Neural cell (in vitro differentiated cells): ENCODE data around the gene ADAMTS18. TPM values are rescaled to one million over a fixed set of nuclear protein-coding genes. Genes with fewer than 3 reads are reported as not detected.

Experiments
- H2AFZ ChIP-seq: fragments of 200-600, 300-800 bp; sonication (generic), shearing (Covaris generic); 2 replicates; pipeline ENCODE4 v1.6.0; 2014; ENCODE audit warnings: low read depth, mild to moderate bottlenecking, antibody characterized with exemption, low read length, moderate library complexity
- H3F3A ChIP-seq: fragments of 200-600 bp; shearing (Covaris generic); 2 replicates; pipeline ENCODE4 v1.6.1; 2016; ENCODE audit warnings: mild to moderate bottlenecking, moderate library complexity, mixed read lengths, antibody characterized with exemption, low read length; ENCODE audit not compliant: insufficient read depth, poor library complexity, severe bottlenecking
- H3K27ac ChIP-seq: fragments of 200-600, 300-800 bp; sonication (generic), shearing (Covaris generic); 2 replicates; pipeline ENCODE4 v1.5.1; 2014; ENCODE audit warnings: mild to moderate bottlenecking, low read length, moderate library complexity
- H3K27me3 ChIP-seq: fragments of 300-800, 200-600 bp; sonication (generic), shearing (Covaris generic); 2 replicates; pipeline ENCODE4 v1.6.0; 2014; ENCODE audit warnings: mild to moderate bottlenecking, low read depth, low read length, moderate library complexity; ENCODE audit not compliant: insufficient read depth
- H3K36me3 ChIP-seq: fragments of 300-800, 200-600 bp; sonication (generic), shearing (Covaris generic); 2 replicates; pipeline ENCODE4 v1.5.1; 2014; ENCODE audit warnings: mild to moderate bottlenecking, antibody characterized with exemption, low read length, moderate library complexity; ENCODE audit not compliant: insufficient read depth
- H3K4me2 ChIP-seq: fragments of 300-800, 200-600 bp; sonication (generic), shearing (Covaris generic); 2 replicates; pipeline ENCODE4 v1.6.0; 2014; ENCODE audit warnings: mild to moderate bottlenecking, low read length
- H3K4me3 ChIP-seq: fragments of 300-800, 200-600 bp; sonication (generic), shearing (Covaris generic); 2 replicates; pipeline ENCODE4 v1.5.1; 2014; ENCODE audit warnings: mild to moderate bottlenecking, low read length, moderate library complexity
- H3K79me2 ChIP-seq: fragments of 200-600 bp; shearing (Covaris generic); replicated peaks from 2 replicates; pipeline ENCODE4 v1.6.0; 2014; ENCODE audit warnings: mild to moderate bottlenecking, low read length, moderate library complexity; ENCODE audit not compliant: insufficient read depth
- H3K9ac ChIP-seq: fragments of 300-800, 200-600 bp; sonication (generic), shearing (Covaris generic); 2 replicates; pipeline ENCODE4 v1.6.1; 2016; ENCODE audit warnings: mild to moderate bottlenecking, low read length, mixed read lengths
- H3K9me2 ChIP-seq: fragments of 200-600 bp; shearing (Covaris generic); 2 replicates; pipeline ENCODE4 v1.6.1; 2016; ENCODE audit warnings: mild to moderate bottlenecking, low read length, mixed read lengths; ENCODE audit not compliant: insufficient read depth
- H3K9me3 ChIP-seq: fragments of 200-600, 300-800 bp; sonication (generic), shearing (Covaris generic); 2 replicates; pipeline ENCODE4 v1.6.1; 2016; ENCODE audit warnings: mild to moderate bottlenecking, mixed run types, low read length, moderate library complexity, mixed read lengths
- H4K20me1 ChIP-seq: fragments of 200-600 bp; shearing (Covaris generic); 2 replicates; pipeline ENCODE4 v1.6.1; 2016; ENCODE audit warnings: mild to moderate bottlenecking, mixed run types; ENCODE audit not compliant: insufficient read depth
- EP300 ChIP-seq: fragments of 450-650 bp; conservative IDR thresholded peaks from 2 replicates; pipeline ENCODE4 v1.6.1; 2014; ENCODE audit warnings: antibody characterized with exemption, mild to moderate bottlenecking, moderate library complexity; ENCODE audit not compliant: poor library complexity, severe bottlenecking
- EZH2 ChIP-seq: fragments of 200-600, 300-800 bp; shearing (Covaris generic), sonication (generic); IDR thresholded peaks from 2 replicates; pipeline ENCODE4 v1.6.1; 2014; ENCODE audit warnings: antibody characterized with exemption, low read length, borderline replicate concordance, mild to moderate bottlenecking; ENCODE audit not compliant: insufficient read depth, poor library complexity, severe bottlenecking
- MXI1 ChIP-seq: fragments of 450-650 bp; conservative IDR thresholded peaks from 2 replicates; pipeline ENCODE4 v1.6.1; 2014; ENCODE audit warnings: antibody characterized with exemption, mild to moderate bottlenecking; ENCODE audit not compliant: poor library complexity, severe bottlenecking
- POLR2AphosphoS5 ChIP-seq: IDR thresholded peaks from 2 replicates; pipeline ENCODE4 v1.6.1; 2012
- RAD21 ChIP-seq: fragments of 450-650 bp; conservative IDR thresholded peaks from 2 replicates; pipeline ENCODE4 v1.6.1; 2014; ENCODE audit warnings: antibody characterized with exemption, mild to moderate bottlenecking, moderate library complexity
- REST ChIP-seq: IDR thresholded peaks from 2 replicates; pipeline ENCODE4 v1.6.1; 2012; ENCODE audit warnings: borderline replicate concordance
- SMC3 ChIP-seq: fragments of 450-650 bp; conservative IDR thresholded peaks from 2 replicates; pipeline ENCODE4 v1.6.1; 2014; ENCODE audit warnings: antibody characterized with exemption, mild to moderate bottlenecking, moderate library complexity; ENCODE audit not compliant: poor library complexity
- TAF1 ChIP-seq: IDR thresholded peaks from 2 replicates; pipeline ENCODE4 v1.6.1; 2012; ENCODE audit warnings: low read depth
- polyA plus RNA-seq: library from polyadenylated mRNA; depleted of rRNA; stranded (reverse); fragments of >200 nt; gene quantifications from 2 replicates; pipeline ENCODE4 v1.2.3, GENCODE V29; 2014
- TF ChIP-seq, protein P1 (sequence below): fragments of 450-650 bp; IDR thresholded peaks from 2 replicates; pipeline ENCODE4 v1.5.1; 2014; ENCODE audit warnings: antibody characterized with exemption, mild to moderate bottlenecking, moderate library complexity; ENCODE audit not compliant: poor library complexity, severe bottlenecking

Gene ADAMTS18
- polyA plus RNA-seq, 1 donor from 2014 or later = 1.3 TPM

- H3F3A ChIP-seq = no peaks in the 10 kb centered on the region
- no peak overlapping the region for H3K9ac ChIP-seq
- no peaks in the 10 kb centered on the region for H3K9me3 ChIP-seq
- H3K9me2 ChIP-seq = no peaks in the 10 kb centered on the region
- H2AFZ ChIP-seq = no peak overlapping the region
- H3K27me3 ChIP-seq = no peaks in the 10 kb centered on the region
- H3K79me2 ChIP-seq = no peaks in the 10 kb centered on the region
- H4K20me1 ChIP-seq = no peaks in the 10 kb centered on the region
- H3K4me2 ChIP-seq = no peak overlapping the region
- TF ChIP-seq REST = no peak
- no peak overlapping the region for H3K27ac ChIP-seq
- H3K4me3 ChIP-seq = no peak overlapping the region
- H3K36me3 ChIP-seq = no peaks in the 10 kb centered on the region
These were observed 58.5 kb downstream of the ADAMTS18 start for GRCh38 chr16:77376358-77376757.

- H3F3A ChIP-seq = no peaks in the 10 kb centered on the region
- TF ChIP-seq TAF1 = no peak
- no peak for TF ChIP-seq RAD21
- TF ChIP-seq SMC3 = no peak
- no peak for TF ChIP-seq POLR2AphosphoS5
- TF ChIP-seq EP300 = no peak
- TF ChIP-seq EZH2 = no peak
- TF ChIP-seq, protein P1, sequence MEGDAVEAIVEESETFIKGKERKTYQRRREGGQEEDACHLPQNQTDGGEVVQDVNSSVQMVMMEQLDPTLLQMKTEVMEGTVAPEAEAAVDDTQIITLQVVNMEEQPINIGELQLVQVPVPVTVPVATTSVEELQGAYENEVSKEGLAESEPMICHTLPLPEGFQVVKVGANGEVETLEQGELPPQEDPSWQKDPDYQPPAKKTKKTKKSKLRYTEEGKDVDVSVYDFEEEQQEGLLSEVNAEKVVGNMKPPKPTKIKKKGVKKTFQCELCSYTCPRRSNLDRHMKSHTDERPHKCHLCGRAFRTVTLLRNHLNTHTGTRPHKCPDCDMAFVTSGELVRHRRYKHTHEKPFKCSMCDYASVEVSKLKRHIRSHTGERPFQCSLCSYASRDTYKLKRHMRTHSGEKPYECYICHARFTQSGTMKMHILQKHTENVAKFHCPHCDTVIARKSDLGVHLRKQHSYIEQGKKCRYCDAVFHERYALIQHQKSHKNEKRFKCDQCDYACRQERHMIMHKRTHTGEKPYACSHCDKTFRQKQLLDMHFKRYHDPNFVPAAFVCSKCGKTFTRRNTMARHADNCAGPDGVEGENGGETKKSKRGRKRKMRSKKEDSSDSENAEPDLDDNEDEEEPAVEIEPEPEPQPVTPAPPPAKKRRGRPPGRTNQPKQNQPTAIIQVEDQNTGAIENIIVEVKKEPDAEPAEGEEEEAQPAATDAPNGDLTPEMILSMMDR = no peak
- no peak for TF ChIP-seq MXI1
- no peaks in the 10 kb centered on the region for H3K79me2 ChIP-seq
- H3K9me3 ChIP-seq = no peaks in the 10 kb centered on the region
- no peaks in the 10 kb centered on the region for H3K27me3 ChIP-seq
- no peak overlapping the region for H3K4me2 ChIP-seq
- no peaks in the 10 kb centered on the region for H4K20me1 ChIP-seq
- H3K27ac ChIP-seq = no peak overlapping the region
- no peak overlapping the region for H2AFZ ChIP-seq
- no peak overlapping the region for H3K4me3 ChIP-seq
- no peaks in the 10 kb centered on the region for H3K9me2 ChIP-seq
- no peaks in the 10 kb centered on the region for H3K36me3 ChIP-seq
- no peak overlapping the region for H3K9ac ChIP-seq
These were observed 59.4 kb downstream of the ADAMTS18 start for GRCh38 chr16:77375396-77375795.

DNA sequence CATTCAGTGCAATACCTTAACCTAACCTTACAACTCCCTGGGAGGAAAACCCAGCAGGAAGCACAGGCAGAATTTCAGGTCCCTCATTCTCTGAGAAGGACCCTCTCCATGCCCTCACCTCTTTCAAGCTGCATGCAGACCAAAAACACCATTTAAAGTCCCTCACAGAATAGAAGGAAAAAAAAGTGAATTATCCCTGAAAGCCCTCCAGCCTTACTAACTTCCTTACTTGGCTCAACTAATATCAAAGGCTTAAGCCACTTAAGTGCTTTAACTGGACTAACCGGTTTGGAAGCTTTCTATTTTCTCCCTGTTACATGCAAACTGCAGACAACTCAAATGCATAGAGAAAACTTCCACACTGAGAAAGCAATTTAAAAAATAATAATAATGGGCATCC, 60.5 kb downstream of the ADAMTS18 start:
- H3K9me2 ChIP-seq = no peaks in the 10 kb centered on the region
- no peaks in the 10 kb centered on the region for H3K79me2 ChIP-seq
- TF ChIP-seq REST (no peak), POLR2AphosphoS5 (no peak), MXI1 (no peak), TAF1 (no peak), RAD21 (no peak)
- TF ChIP-seq, protein P1 = no peak
- H3K27ac ChIP-seq = no peak overlapping the region
- H2AFZ ChIP-seq = no peak overlapping the region
- no peaks in the 10 kb centered on the region for H4K20me1 ChIP-seq
- no peak overlapping the region for H3K4me2 ChIP-seq
- H3K27me3 ChIP-seq = no peaks in the 10 kb centered on the region
- no peaks in the 10 kb centered on the region for H3F3A ChIP-seq
- no peak overlapping the region for H3K4me3 ChIP-seq
- no peaks in the 10 kb centered on the region for H3K9me3 ChIP-seq
- no peak overlapping the region for H3K9ac ChIP-seq
- no peaks in the 10 kb centered on the region for H3K36me3 ChIP-seq
